ENCODE data around the gene M1AP. TPM values are rescaled to one million over a fixed set of nuclear protein-coding genes. Genes with fewer than 3 reads are reported as not detected.

Gene M1AP
- total and polyA plus RNA-seq, 9 of the 15 experiments (the other 6 are each of a cell fraction or from before 2014, with no cell fraction given): 0.06 to 0.33 (median 0.11) TPM; not detected in 4

- 77% methylated on average over 4 of the region's 4 CpGs for WGBS (ENCODE audit: insufficient coverage, low coverage, missing lambda C conversion rate)
- intact Hi-C loops (cut with micrococcal nuclease) (loop anchor here (5.0 kb wide), 2 partner anchors 54 to 281 kb away; no protein-coding TSS in a partner anchor), in situ Hi-C loops (cut with MboI) (no loop called here)
- Histone ChIP-seq H2AFZ (ENCODE audit: low read depth, low read length) (no peak overlapping the region), H3K9ac (ENCODE audit: insufficient read depth in 1 of 2, low read depth in 2 of 2, low read length in 2 of 2) (no peak overlapping the region), H3K79me2 (ENCODE audit: control insufficient read depth, insufficient read depth, low read length) (peaks cover 34% of the 10 kb centered on the region), H3K4me2 (ENCODE audit: insufficient read depth, low read length) (no peak overlapping the region), H3K4me1 (replicated peaks in 1 of 2; ENCODE audit: control insufficient read depth in 2 of 2, insufficient read depth in 2 of 2, low read length in 2 of 2) (peaks cover 20 to 36% of the 10 kb centered on the region in 2 experiments; a peak in 4 of 5 replicates), H3K27ac (ENCODE audit: extremely low read depth, low read depth, low read length) (no peak overlapping the region), H3K36me3 (ENCODE audit: control insufficient read depth, insufficient read depth, low read length) (peaks cover 36% of the 10 kb centered on the region), H3K9me1 (ENCODE audit: control insufficient read depth, insufficient read depth, low read length) (peaks cover 3% of the 10 kb centered on the region), H3K9me3 (replicated peaks; ENCODE audit: control insufficient read depth, insufficient read depth, low read depth, low read length) (no peaks in the 10 kb centered on the region), H3K4me3 (no peak overlapping the region), H4K20me1 (replicated peaks; ENCODE audit: control insufficient read depth, insufficient read depth, low read length) (peaks cover 5% of the 10 kb centered on the region; the same call in 1 of the 2 replicates), H3K27me3 (ENCODE audit: control insufficient read depth in 2 of 2, insufficient read depth in 2 of 2, low read length in 2 of 2) (no peaks in the 10 kb centered on the region)
- POLR2A ChIA-PET: interaction anchor here (0.6 to 3.7 kb wide), 6 partner anchors 9 to 205 kb away, joined by 3 to 17 read pairs (median 4); partner anchors contain the start of genes INO80B and WBP1
- CTCF ChIA-PET (ENCODE audit: low intra/inter-chr PET ratio): no interaction called here
- TF ChIP-seq ZNF707 (CRISPR knock-in tag; conservative IDR thresholded peaks at IDR 0.05): no peak
- TF ChIP-seq POLR2AphosphoS5 (IDR thresholded peaks at IDR 0.05; ENCODE audit: control insufficient read depth, insufficient read depth, low read depth, low read length): 0 out of 2 replicates have a peak, but pooled peaks have one; percentile 18
- peak; percentile 30; the same call in 1 of the 2 replicates for TF ChIP-seq POLR2A (conservative IDR thresholded peaks at IDR 0.05)
- BruUV-seq (replicated peaks): no TSS peak
- FAIRE-seq (no peak), DNase-seq (ENCODE audit: extremely low read depth in 1 of 4, low spot score in 3 of 4) (no peak), ATAC-seq (no peak)
Observed at GRCh38 chr2:74533464-74533863, 114.7 kb downstream of the M1AP start.

GRCh38 chr2:74532222-74532621 lies 115.9 kb downstream of the M1AP start:
- peak overlapping the region; percentile 97 for H3K4me2 ChIP-seq (ENCODE audit: insufficient read depth, low read length)
- no peak overlapping the region for H3K27ac ChIP-seq (ENCODE audit: extremely low read depth, low read depth, low read length)
- no peaks in the 10 kb centered on the region for H3K27me3 ChIP-seq (ENCODE audit: control insufficient read depth in 2 of 2, insufficient read depth in 2 of 2, low read length in 2 of 2)
- peaks cover 5% of the 10 kb centered on the region; the same call in 1 of the 2 replicates for H4K20me1 ChIP-seq (replicated peaks; ENCODE audit: control insufficient read depth, insufficient read depth, low read length)
- no TSS peak for BruUV-seq (replicated peaks)
- ChIA-PET POLR2A (interaction anchor here (0.9 to 3.9 kb wide), 8 partner anchors 7 to 333 kb away, joined by 3 to 25 read pairs (median 8); partner anchors contain the start of genes CCDC142, TTC31 and WBP1), CTCF (ENCODE audit: low intra/inter-chr PET ratio) (interaction anchor here (0.7 to 2.0 kb wide), 6 partner anchors 49 to 1044 kb away, joined by 3 to 12 read pairs (median 4); partner anchors contain the start of genes CCDC142 and TTC31)
- no peak for ATAC-seq
- no peaks in the 10 kb centered on the region for H3K9me3 ChIP-seq (replicated peaks; ENCODE audit: control insufficient read depth, insufficient read depth, low read depth, low read length)
- no peak overlapping the region for H2AFZ ChIP-seq (ENCODE audit: low read depth, low read length)
- DNase-seq (ENCODE audit: extremely low read depth in 1 of 4, low spot score in 3 of 4): peak in 1 of 4 experiments; percentile 41
- FAIRE-seq: no peak
- H3K4me1 ChIP-seq (replicated peaks in 1 of 2; ENCODE audit: control insufficient read depth in 2 of 2, insufficient read depth in 2 of 2, low read length in 2 of 2): peaks cover 28 to 45% of the 10 kb centered on the region in 2 experiments
- no peak overlapping the region for H3K9ac ChIP-seq (ENCODE audit: insufficient read depth in 1 of 2, low read depth in 2 of 2, low read length in 2 of 2)
- H3K79me2 ChIP-seq (ENCODE audit: control insufficient read depth, insufficient read depth, low read length): peaks cover 46% of the 10 kb centered on the region
- intact Hi-C loops (cut with micrococcal nuclease) (loop anchor here (1.0 to 5.0 kb wide), 4 partner anchors 49 to 280 kb away; partner anchors contain the start of gene TTC31), in situ Hi-C loops (cut with MboI) (no loop called here)
- peaks cover 3% of the 10 kb centered on the region for H3K9me1 ChIP-seq (ENCODE audit: control insufficient read depth, insufficient read depth, low read length)
- no peak overlapping the region for H3K4me3 ChIP-seq
- peaks cover 49% of the 10 kb centered on the region for H3K36me3 ChIP-seq (ENCODE audit: control insufficient read depth, insufficient read depth, low read length)
- TF ChIP-seq MECOM (CRISPR knock-in tag; IDR thresholded peaks at IDR 0.05): no peak
- no peak for TF ChIP-seq HSF4 (CRISPR knock-in tag; IDR thresholded peaks at IDR 0.05; ENCODE audit: borderline replicate concordance)
- TF ChIP-seq GTF3C2 (IDR thresholded peaks at IDR 0.05; ENCODE audit: borderline replicate concordance, extremely low read depth, insufficient read length): no peak
- no peak for TF ChIP-seq ZNF449 (CRISPR knock-in tag; IDR thresholded peaks at IDR 0.05)
- TF ChIP-seq ZNF408 (CRISPR knock-in tag; IDR thresholded peaks at IDR 0.05; ENCODE audit: low read depth): no peak
- TF ChIP-seq NBN (IDR thresholded peaks at IDR 0.05; ENCODE audit: low read depth): no peak
- TF ChIP-seq ZNF174 (CRISPR knock-in tag; IDR thresholded peaks at IDR 0.05): no peak
- no peak for TF ChIP-seq MEIS2 (IDR thresholded peaks at IDR 0.05; ENCODE audit: partially characterized antibody)
- TF ChIP-seq ZNF324 (CRISPR knock-in tag; IDR thresholded peaks at IDR 0.05): no peak
